Urinary bladder (tissue), 4 donors: ENCODE measurements around the gene PCDHGA9. TPM values are rescaled to one million over a fixed set of nuclear protein-coding genes. Genes with fewer than 3 reads are reported as not detected.
A peak's percentile ranks its signal among the peaks of the same experiment; 100 is the strongest.
"Not testable (repeated sequence)": the region's sequence is repeated elsewhere in the genome, so short reads cannot be mapped to it uniquely, and the experiment has no call there.

ENCODE experiments used
- DNase-seq: peaks from one replicate; pipeline ENCODE4 v3.0.0-alpha.2; 2015; ENCODE audit errors: extremely low spot score
- H3K27ac ChIP-seq: one replicate; pipeline ENCODE4 v1.5.1; 2013; ENCODE audit warnings: low read depth, mild to moderate bottlenecking, moderate library complexity
- H3K36me3 ChIP-seq: one replicate; pipeline ENCODE4 v1.6.1; 2013; ENCODE audit warnings: mild to moderate bottlenecking, moderate library complexity; ENCODE audit not compliant: insufficient read depth
- H3K4me1 ChIP-seq: one replicate; pipeline ENCODE4 v1.6.1; 2013; ENCODE audit warnings: mild to moderate bottlenecking, moderate library complexity; ENCODE audit not compliant: insufficient read depth
- H3K4me3 ChIP-seq: one replicate; pipeline ENCODE4 v1.5.1; 2013; ENCODE audit warnings: low read depth, low read length
- WGBS: extraction: QIAGEN DNeasy Blood & Tissue Kit; methylation state at CpG from one replicate; pipeline ENCODE4 v1.1.7; 2013; 5-methylcytosine and 5-hydroxymethylcytosine counted together
- polyA plus RNA-seq: library from polyadenylated mRNA; stranded (reverse); fragments of 200-250 nt; gene quantifications from one replicate; pipeline ENCODE4 v1.2.3, GENCODE V29; 2013
- total RNA-seq: library from RNA; depleted of rRNA; stranded (reverse); fragments of >200 nt; gene quantifications from one replicate; pipeline ENCODE4 v1.2.3, GENCODE V29; 2014
- donor health status: healthy with polysubstance abuse.
- donor health status: healthy.

The PCDHGA9 gene
- total and polyA plus RNA-seq, 2 donors, result 3.1 to 12.5 TPM

DNA sequence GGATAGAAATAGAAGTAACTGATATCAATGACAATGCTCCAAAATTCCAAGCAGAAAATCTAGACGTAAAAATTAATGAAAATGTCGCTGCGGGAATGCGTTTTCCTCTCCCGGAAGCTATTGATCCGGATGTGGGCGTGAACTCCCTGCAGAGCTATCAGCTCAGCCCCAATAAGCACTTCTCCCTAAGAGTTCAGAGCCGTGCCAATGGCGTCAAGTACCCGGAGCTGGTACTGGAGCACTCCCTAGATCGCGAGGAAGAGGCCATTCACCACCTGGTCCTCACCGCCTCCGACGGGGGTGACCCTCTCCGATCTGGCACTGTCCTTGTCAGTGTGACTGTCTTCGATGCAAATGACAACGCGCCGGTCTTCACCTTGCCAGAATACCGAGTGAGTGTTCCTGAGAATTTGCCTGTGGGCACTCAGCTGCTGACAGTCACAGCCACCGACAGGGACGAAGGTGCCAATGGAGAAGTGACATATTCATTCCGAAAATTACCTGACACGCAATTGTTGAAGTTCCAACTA, 11.0 kb downstream of the PCDHGA9 start:
- DNase-seq, result no peak
- no peak overlapping the region for H3K4me3 ChIP-seq

GRCh38 chr5:141414548-141415274, 12.1 kb downstream of the PCDHGA9 start:
- H3K27ac ChIP-seq, H3K4me3 ChIP-seq, H3K36me3 ChIP-seq, H3K4me1 ChIP-seq, DNase-seq: not testable (repeated sequence)
- 26% methylated on average over 40 of the region's 46 CpGs for WGBS

More for the DNA sequence above, 11.0 kb downstream of the PCDHGA9 start:
- no peak overlapping the region for H3K27ac ChIP-seq
- no peaks in the 10 kb centered on the region for H3K36me3 ChIP-seq
- WGBS, result 16% methylated on average over 25 of the region's 25 CpGs
- no peaks in the 10 kb centered on the region for H3K4me1 ChIP-seq

DNA sequence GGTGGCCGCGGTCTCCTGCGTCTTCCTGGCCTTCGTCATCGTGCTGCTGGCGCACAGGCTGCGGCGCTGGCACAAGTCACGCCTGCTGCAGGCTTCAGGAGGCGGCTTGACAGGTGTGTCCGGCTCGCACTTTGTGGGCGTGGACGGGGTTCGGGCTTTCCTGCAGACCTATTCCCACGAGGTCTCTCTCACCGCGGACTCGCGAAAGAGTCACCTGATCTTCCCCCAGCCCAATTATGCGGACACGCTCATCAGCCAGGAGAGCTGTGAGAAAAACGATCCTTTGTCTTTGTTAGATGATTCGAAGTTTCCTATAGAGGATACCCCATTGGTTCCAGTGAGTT, 12.7 kb downstream of the PCDHGA9 start:
- not testable (repeated sequence) for H3K36me3 ChIP-seq, H3K4me1 ChIP-seq, H3K4me3 ChIP-seq, DNase-seq, H3K27ac ChIP-seq
- WGBS, result 26% methylated on average over 24 of the region's 24 CpGs

- H3K4me1 ChIP-seq, H3K36me3 ChIP-seq, H3K27ac ChIP-seq: not testable (repeated sequence)
- H3K4me3 ChIP-seq, result peak within 1 kb of the TSS; percentile 14
- peak; percentile 11 for DNase-seq
- 7% methylated on average over 44 of the region's 47 CpGs for WGBS
Measured at GRCh38 chr5:141417494-141418172, 15.1 kb downstream of the PCDHGA9 start, which contains the start of gene PCDHGB7. TSS of gene PCDHGB7 (plus strand) at chr5:141417677. CDS start at chr5:141417860, 183 bp downstream.

DNA sequence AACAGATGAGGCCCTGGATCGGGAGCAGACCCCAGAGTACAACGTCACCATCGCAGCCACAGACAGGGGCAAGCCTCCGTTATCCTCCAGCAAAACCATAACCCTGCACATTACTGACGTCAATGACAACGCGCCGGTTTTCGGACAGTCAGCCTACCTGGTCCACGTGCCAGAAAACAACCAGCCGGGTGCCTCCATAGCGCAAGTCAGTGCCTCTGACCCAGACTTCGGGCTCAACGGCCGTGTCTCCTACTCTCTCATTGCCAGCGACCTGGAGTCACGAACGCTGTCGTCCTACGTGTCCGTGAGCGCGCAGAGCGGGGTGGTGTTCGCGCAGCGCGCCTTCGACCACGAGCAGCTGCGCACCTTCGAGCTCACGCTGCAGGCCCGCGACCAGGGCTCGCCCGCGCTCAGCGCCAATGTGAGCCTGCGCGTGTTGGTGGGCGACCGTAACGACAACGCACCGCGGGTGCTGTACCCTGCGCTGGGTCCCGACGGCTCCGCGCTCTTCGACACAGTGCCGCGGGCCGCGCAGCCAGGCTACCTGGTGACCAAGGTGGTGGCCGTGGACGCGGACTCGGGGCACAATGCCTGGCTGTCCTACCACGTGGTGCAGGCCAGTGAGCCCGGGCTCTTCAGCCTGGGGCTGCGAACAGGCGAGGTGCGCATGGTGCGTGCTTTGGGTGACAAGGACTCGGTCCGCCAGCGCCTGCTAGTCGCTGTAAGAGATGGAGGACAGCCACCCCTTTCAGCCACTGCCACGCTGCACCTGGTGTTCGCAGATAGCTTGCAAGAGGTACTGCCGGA, 16.7 kb downstream of the PCDHGA9 start:
- Histone ChIP-seq H3K4me1 (no peaks in the 10 kb centered on the region), H3K27ac (no peak overlapping the region), H3K4me3 (no peak overlapping the region), H3K36me3 (no peaks in the 10 kb centered on the region)
- DNase-seq, result no peak
- 27% methylated on average over 74 of the region's 74 CpGs for WGBS

GRCh38 chr5:141420855-141421488, 18.4 kb downstream of the PCDHGA9 start, which contains the start of gene PCDHGA11:
TSS of gene PCDHGA11 (plus strand) at chr5:141421051. CDS start at chr5:141421228, 177 bp downstream.
- no peak for DNase-seq
- no peaks in the 10 kb centered on the region for H3K36me3 ChIP-seq
- H3K27ac ChIP-seq, result no peak within 1 kb of the TSS
- H3K4me1 ChIP-seq, result no peaks in the 10 kb centered on the region
- 11% methylated on average over 42 of the region's 42 CpGs for WGBS
- H3K4me3 ChIP-seq, result no peak within 1 kb of the TSS

- Histone ChIP-seq H3K27ac (no peak overlapping the region), H3K4me1 (no peaks in the 10 kb centered on the region), H3K4me3 (no peak overlapping the region), H3K36me3 (no peaks in the 10 kb centered on the region)
- DNase-seq, result no peak
- WGBS, result 12% methylated on average over 13 of the region's 13 CpGs
Measured at GRCh38 chr5:141421489-141421855, 18.9 kb downstream of the PCDHGA9 start.

GRCh38 chr5:141422742-141423291, 20.2 kb downstream of the PCDHGA9 start:
- Histone ChIP-seq H3K4me3 (no peak overlapping the region), H3K36me3 (no peaks in the 10 kb centered on the region), H3K4me1 (no peaks in the 10 kb centered on the region), H3K27ac (no peak overlapping the region)
- WGBS, result 24% methylated on average over 42 of the region's 42 CpGs
- no peak for DNase-seq

DNA sequence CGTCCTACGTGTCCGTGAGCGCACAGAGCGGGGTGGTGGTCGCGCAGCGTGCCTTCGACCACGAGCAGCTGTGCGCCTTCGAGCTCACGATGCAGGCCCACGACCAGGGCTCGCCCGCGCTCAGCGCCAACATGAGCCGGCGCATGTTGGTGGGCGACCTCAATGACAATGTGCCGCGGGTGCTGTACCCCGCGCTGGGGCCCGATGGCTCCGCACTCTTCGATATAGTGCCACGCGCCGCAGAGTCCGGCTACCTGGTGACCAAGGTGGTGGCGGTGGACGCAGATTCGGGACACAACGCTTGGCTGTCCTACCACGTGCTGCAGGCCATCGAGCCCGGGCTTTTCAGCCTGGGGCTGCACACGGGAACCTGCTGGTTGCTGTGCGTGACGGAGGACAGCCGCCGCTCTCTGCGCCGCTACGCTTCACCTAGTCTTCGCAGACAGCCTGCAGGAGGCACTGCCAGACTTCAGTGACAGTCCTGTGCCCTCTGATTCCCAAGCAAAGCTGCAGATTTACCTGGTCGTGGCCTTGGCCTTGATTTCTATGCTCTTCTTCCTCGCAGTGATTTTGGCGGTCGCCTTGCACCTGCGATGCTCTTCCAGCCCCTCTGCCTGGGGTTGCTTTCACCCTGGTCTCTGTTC, 25.3 kb downstream of the PCDHGA9 start:
- Histone ChIP-seq H3K27ac (no peak overlapping the region), H3K4me1 (no peaks in the 10 kb centered on the region), H3K4me3 (no peak overlapping the region), H3K36me3 (no peaks in the 10 kb centered on the region)
- 40% methylated on average over 53 of the region's 53 CpGs for WGBS
- no peak for DNase-seq

- Histone ChIP-seq H3K4me3 (peak within 1 kb of the TSS; percentile 0), H3K27ac (no peak within 1 kb of the TSS)
- DNase-seq, result no peak
Measured at GRCh38 chr5:141430332-141431113, 27.9 kb downstream of the PCDHGA9 start, which contains the start of gene PCDHGA12. TSS of gene PCDHGA12 (plus strand) at chr5:141430507. CDS start at chr5:141430760, 253 bp downstream.

GRCh38 chr5:141431286-141431685, 28.7 kb downstream of the PCDHGA9 start:
- WGBS, result 14% methylated on average over 37 of the region's 37 CpGs
- no peaks in the 10 kb centered on the region for H3K36me3 ChIP-seq
- H3K27ac ChIP-seq, result no peak overlapping the region
- H3K4me1 ChIP-seq, result no peaks in the 10 kb centered on the region
- no peak for DNase-seq
- H3K4me3 ChIP-seq, result peak overlapping the region; percentile 0

More at GRCh38 chr5:141430332-141431113, 27.9 kb downstream of the PCDHGA9 start, which contains the start of gene PCDHGA12:
- Histone ChIP-seq H3K4me1 (no peaks in the 10 kb centered on the region), H3K36me3 (no peaks in the 10 kb centered on the region)
- WGBS, result 15% methylated on average over 33 of the region's 33 CpGs

- not testable (repeated sequence) for H3K4me3 ChIP-seq, H3K36me3 ChIP-seq, DNase-seq, H3K27ac ChIP-seq, H3K4me1 ChIP-seq
- WGBS, result 34% methylated on average over 37 of the region's 38 CpGs
Measured at GRCh38 chr5:141432308-141432707, 29.7 kb downstream of the PCDHGA9 start.
